Measurements from ENCODE around the gene APOC3.

GRCh38 chr11:116787436-116787785, 42.3 kb upstream of the APOC3 start:
- no peak for TF ChIP-seq RAD21 (IDR thresholded peaks at IDR 0.05; ENCODE audit: low read length)
- TF ChIP-seq CTCF (conservative IDR thresholded peaks at IDR 0.05; ENCODE audit: low read depth, low read length): no peak
- TF ChIP-seq MAZ (IDR thresholded peaks at IDR 0.05; ENCODE audit: borderline replicate concordance, low read depth, low read length): no peak
- no peak for TF ChIP-seq CHD1 (IDR thresholded peaks at IDR 0.05; ENCODE audit: low read depth, low read length)
- TF ChIP-seq POLR2A (IDR thresholded peaks at IDR 0.05; ENCODE audit: low read depth, low read length): no peak
- no peak for TF ChIP-seq ELK1 (IDR thresholded peaks at IDR 0.05; ENCODE audit: borderline replicate concordance, low read depth, low read length)
